Hepatocyte (in vitro differentiated cells): Measurements from ENCODE around the gene NSF. TPM values are rescaled to one million over a fixed set of nuclear protein-coding genes. Genes with fewer than 3 reads are reported as not detected.

Experiments
- DNase-seq: peaks from one replicate; pipeline ENCODE4 v3.0.0-alpha.2; 2016; ENCODE audit warnings: low spot score
- H2AFZ ChIP-seq: fragments of 200-600 bp; sonication (generic); 2 replicates; pipeline ENCODE4 v1.6.0; 2016; ENCODE audit warnings: antibody characterized with exemption, mild to moderate bottlenecking
- H3K27ac ChIP-seq: fragments of 200-600 bp; sonication (generic); 2 replicates; pipeline ENCODE4 v1.5.1; 2016; ENCODE audit warnings: mild to moderate bottlenecking
- H3K27me3 ChIP-seq: fragments of 200-600 bp; sonication (generic); 2 replicates; pipeline ENCODE4 v1.6.1; 2016
- H3K36me3 ChIP-seq: fragments of 200-600 bp; sonication (generic); replicated peaks from 2 replicates; pipeline ENCODE4 v1.5.1; 2016; ENCODE audit warnings: low read depth; ENCODE audit not compliant: insufficient read depth
- H3K4me1 ChIP-seq: fragments of 200-600 bp; sonication (generic); 2 replicates; pipeline ENCODE4 v1.5.1; 2016; ENCODE audit warnings: mild to moderate bottlenecking, moderate library complexity; ENCODE audit not compliant: insufficient read depth
- H3K4me2 ChIP-seq: fragments of 200-600 bp; sonication (generic); 2 replicates; pipeline ENCODE4 v1.6.0; 2016
- H3K4me3 ChIP-seq: fragments of 200-600 bp; sonication (generic); 2 replicates; pipeline ENCODE4 v1.5.1; 2016; ENCODE audit warnings: mild to moderate bottlenecking
- H3K79me2 ChIP-seq: fragments of 200-600 bp; sonication (generic); 2 replicates; pipeline ENCODE4 v1.6.0; 2017; ENCODE audit warnings: mild to moderate bottlenecking
- H3K9me2 ChIP-seq: fragments of 200-600 bp; sonication (generic); replicated peaks from 2 replicates; pipeline ENCODE4 v1.6.0; 2017; ENCODE audit warnings: mild to moderate bottlenecking; ENCODE audit not compliant: insufficient read depth
- H3K9me3 ChIP-seq: fragments of 200-600 bp; sonication (generic); 2 replicates; pipeline ENCODE4 v1.5.1; 2016; ENCODE audit warnings: low read depth, mild to moderate bottlenecking
- H4K20me1 ChIP-seq: fragments of 200-600 bp; sonication (generic); 2 replicates; pipeline ENCODE4 v1.6.0; 2016; ENCODE audit warnings: mild to moderate bottlenecking; ENCODE audit not compliant: insufficient read depth, poor library complexity, severe bottlenecking
- CTCF ChIP-seq: fragments of 200-600 bp; sonication (generic); IDR thresholded peaks from 2 replicates; pipeline ENCODE4 v1.5.1; 2016; ENCODE audit warnings: antibody characterized with exemption, mild to moderate bottlenecking; ENCODE audit not compliant: poor library complexity
- EZH2 ChIP-seq: fragments of 200-600 bp; sonication (generic); IDR thresholded peaks from 2 replicates; pipeline ENCODE4 v1.6.1; 2016; ENCODE audit warnings: antibody characterized with exemption, mild to moderate bottlenecking, borderline replicate concordance
- EZH2phosphoT487 ChIP-seq: fragments of 200-600 bp; sonication (generic); IDR thresholded peaks from one replicate; pipeline ENCODE4 v1.6.1; 2018; ENCODE audit warnings: antibody characterized with exemption, mild to moderate bottlenecking, low read depth, moderate library complexity; ENCODE audit not compliant: unreplicated experiment, severe bottlenecking
- WGBS: methylation state at CpG from one replicate; pipeline ENCODE4 v1.1.6; 2016; ENCODE audit warnings: low lambda C conversion rate; ENCODE audit errors: missing lambda C conversion rate; 5-methylcytosine and 5-hydroxymethylcytosine counted together
- polyA plus RNA-seq: library from polyadenylated mRNA; unstranded; fragments of >200 nt; fragmentation: Nextera tagmentation; extraction: Ambion mirVana; gene quantifications from 2 replicates; pipeline ENCODE4 v1.2.1, GENCODE V29; 2016
- total RNA-seq: library from RNA; depleted of rRNA; stranded (reverse); fragments of >200 nt; gene quantifications from 2 replicates; pipeline ENCODE4 v1.2.3, GENCODE V29; 2014

Gene NSF
- total and polyA plus RNA-seq, 2 experiments from 2014 or later, result 22.6 to 35.1 TPM

- Histone ChIP-seq H3K27me3 (no peaks in the 10 kb centered on the region), H3K36me3 (no peaks in the 10 kb centered on the region), H3K4me1 (no peaks in the 10 kb centered on the region), H2AFZ (no peak overlapping the region), H4K20me1 (no peaks in the 10 kb centered on the region), H3K79me2 (no peaks in the 10 kb centered on the region), H3K9me2 (no peaks in the 10 kb centered on the region), H3K4me2 (no peak overlapping the region), H3K27ac (no peak overlapping the region), H3K9me3 (no peaks in the 10 kb centered on the region), H3K4me3 (no peak overlapping the region)
- 80% methylated on average over 23 of the region's 23 CpGs for WGBS
- no peak for DNase-seq
- no peak for TF ChIP-seq EZH2phosphoT487
- no peak for TF ChIP-seq EZH2
- TF ChIP-seq CTCF, result no peak
These were observed 187.8 kb downstream of the NSF start for GRCh38 chr17:46777943-46778915.

- H3K4me1 ChIP-seq, result no peaks in the 10 kb centered on the region
- TF ChIP-seq EZH2 (no peak), CTCF (no peak)
- no peaks in the 10 kb centered on the region for H3K9me2 ChIP-seq
- 94% methylated on average over 5 of the region's 5 CpGs for WGBS
- no peak overlapping the region for H3K4me2 ChIP-seq
- no peak overlapping the region for H2AFZ ChIP-seq
- H3K27ac ChIP-seq, result no peak overlapping the region
- H3K9me3 ChIP-seq, result no peaks in the 10 kb centered on the region
- no peaks in the 10 kb centered on the region for H3K36me3 ChIP-seq
- DNase-seq, result no peak
- H3K79me2 ChIP-seq, result no peaks in the 10 kb centered on the region
- H4K20me1 ChIP-seq, result no peaks in the 10 kb centered on the region
- H3K4me3 ChIP-seq, result no peak overlapping the region
- no peaks in the 10 kb centered on the region for H3K27me3 ChIP-seq
These were observed 189.5 kb downstream of the NSF start for GRCh38 chr17:46780003-46780373.

- 85% methylated on average over 9 of the region's 9 CpGs for WGBS
- H3K4me1 ChIP-seq, result no peaks in the 10 kb centered on the region
- peak; percentile 54 for TF ChIP-seq CTCF
- TF ChIP-seq EZH2phosphoT487, result no peak
- no peaks in the 10 kb centered on the region for H3K36me3 ChIP-seq
- no peaks in the 10 kb centered on the region for H4K20me1 ChIP-seq
- H3K4me2 ChIP-seq, result no peak overlapping the region
- peak; percentile 67 for DNase-seq
- H2AFZ ChIP-seq, result no peak overlapping the region
- no peaks in the 10 kb centered on the region for H3K9me3 ChIP-seq
- no peaks in the 10 kb centered on the region for H3K27me3 ChIP-seq
- no peaks in the 10 kb centered on the region for H3K79me2 ChIP-seq
- peak overlapping the region; percentile 48 for H3K27ac ChIP-seq
- no peak overlapping the region for H3K4me3 ChIP-seq
- no peaks in the 10 kb centered on the region for H3K9me2 ChIP-seq
These were observed 191.9 kb downstream of the NSF start for GRCh38 chr17:46782250-46782953.
